MM.1S (cell line): ENCODE measurements around the gene LMTK2.

Experiments
- CTCF ChIP-seq: fragments of 300-600 bp; sonication (generic); IDR thresholded peaks from 2 replicates; pipeline ENCODE4 v1.5.1; 2016; ENCODE audit warnings: antibody characterized with exemption, low read length, mixed read lengths
- EZH2 ChIP-seq: fragments of 300-600 bp; sonication (generic); optimal IDR thresholded peaks from 2 replicates; pipeline ENCODE3; 2017; ENCODE audit warnings: low read depth, mild to moderate bottlenecking, antibody characterized with exemption, low read length, mixed read lengths

GRCh38 chr7:98138672-98139071 lies 32.0 kb downstream of the LMTK2 start:
- TF ChIP-seq EZH2, result no peak
- no peak for TF ChIP-seq CTCF
